Measurements from ENCODE around the gene PARVB.

- TF ChIP-seq, protein P1, sequence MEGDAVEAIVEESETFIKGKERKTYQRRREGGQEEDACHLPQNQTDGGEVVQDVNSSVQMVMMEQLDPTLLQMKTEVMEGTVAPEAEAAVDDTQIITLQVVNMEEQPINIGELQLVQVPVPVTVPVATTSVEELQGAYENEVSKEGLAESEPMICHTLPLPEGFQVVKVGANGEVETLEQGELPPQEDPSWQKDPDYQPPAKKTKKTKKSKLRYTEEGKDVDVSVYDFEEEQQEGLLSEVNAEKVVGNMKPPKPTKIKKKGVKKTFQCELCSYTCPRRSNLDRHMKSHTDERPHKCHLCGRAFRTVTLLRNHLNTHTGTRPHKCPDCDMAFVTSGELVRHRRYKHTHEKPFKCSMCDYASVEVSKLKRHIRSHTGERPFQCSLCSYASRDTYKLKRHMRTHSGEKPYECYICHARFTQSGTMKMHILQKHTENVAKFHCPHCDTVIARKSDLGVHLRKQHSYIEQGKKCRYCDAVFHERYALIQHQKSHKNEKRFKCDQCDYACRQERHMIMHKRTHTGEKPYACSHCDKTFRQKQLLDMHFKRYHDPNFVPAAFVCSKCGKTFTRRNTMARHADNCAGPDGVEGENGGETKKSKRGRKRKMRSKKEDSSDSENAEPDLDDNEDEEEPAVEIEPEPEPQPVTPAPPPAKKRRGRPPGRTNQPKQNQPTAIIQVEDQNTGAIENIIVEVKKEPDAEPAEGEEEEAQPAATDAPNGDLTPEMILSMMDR (IDR thresholded peaks at IDR 0.05; ENCODE audit: poor library complexity): no peak
- no peak for TF ChIP-seq EZH2phosphoT487 (IDR thresholded peaks at IDR 0.05; ENCODE audit: low read depth, severe bottlenecking, unreplicated experiment)
Measured at GRCh38 chr22:44184006-44184405, 159.9 kb downstream of the PARVB start.
